Uterus (tissue), 2 donors: ENCODE results near the gene MCM5.

ENCODE experiments used
- POLR2A ChIP-seq, 2 donors: fragments of 450-650 bp; IDR thresholded peaks; one replicate each; pipeline ENCODE4 v1.6.1; 2016; ENCODE audit warnings: antibody characterized with exemption in 2 of 2, mild to moderate bottlenecking in 1 of 2, moderate library complexity in 1 of 2
- TF ChIP-seq, protein P1 (sequence below), 4 experiments: fragments of 200-600 bp in 2 of 4; fragments of 450-650 bp in 2 of 4; sonication (generic) in 2 of 4; IDR thresholded peaks; one replicate each; pipeline ENCODE4 v1.5.1; 2016 to 2019; ENCODE audit warnings: antibody characterized with exemption in 4 of 4, mild to moderate bottlenecking in 2 of 4, moderate library complexity in 1 of 4

DNA sequence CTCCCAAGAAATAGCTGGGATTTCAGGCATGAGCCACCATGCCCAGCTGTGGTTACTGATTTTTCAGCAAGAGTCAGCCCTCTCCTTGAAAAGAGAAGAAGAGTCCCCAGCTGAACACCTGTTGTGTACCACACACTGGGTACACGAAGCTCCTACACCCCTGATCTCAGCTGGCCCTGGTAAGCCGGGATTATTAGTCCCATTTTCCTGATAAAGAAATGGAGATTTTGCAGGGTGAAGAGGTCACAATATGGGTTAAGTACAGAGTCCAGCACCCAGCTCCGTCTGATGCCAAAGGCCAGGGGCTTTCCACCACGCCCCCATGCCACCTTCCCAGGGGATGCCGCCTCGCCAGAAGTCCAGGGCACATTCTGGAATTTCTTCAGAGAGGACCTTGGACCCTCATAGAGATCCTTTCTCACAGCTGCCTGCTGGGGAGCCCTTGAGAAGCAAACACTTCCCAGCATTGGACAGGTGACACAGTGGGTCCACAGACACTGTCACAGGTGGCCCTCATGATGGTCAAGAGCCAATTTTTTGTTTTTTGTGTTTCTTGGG is 38.9 kb upstream of the MCM5 start:
- TF ChIP-seq POLR2A (IDR thresholded peaks at IDR 0.05): no peak
- TF ChIP-seq, protein P1, sequence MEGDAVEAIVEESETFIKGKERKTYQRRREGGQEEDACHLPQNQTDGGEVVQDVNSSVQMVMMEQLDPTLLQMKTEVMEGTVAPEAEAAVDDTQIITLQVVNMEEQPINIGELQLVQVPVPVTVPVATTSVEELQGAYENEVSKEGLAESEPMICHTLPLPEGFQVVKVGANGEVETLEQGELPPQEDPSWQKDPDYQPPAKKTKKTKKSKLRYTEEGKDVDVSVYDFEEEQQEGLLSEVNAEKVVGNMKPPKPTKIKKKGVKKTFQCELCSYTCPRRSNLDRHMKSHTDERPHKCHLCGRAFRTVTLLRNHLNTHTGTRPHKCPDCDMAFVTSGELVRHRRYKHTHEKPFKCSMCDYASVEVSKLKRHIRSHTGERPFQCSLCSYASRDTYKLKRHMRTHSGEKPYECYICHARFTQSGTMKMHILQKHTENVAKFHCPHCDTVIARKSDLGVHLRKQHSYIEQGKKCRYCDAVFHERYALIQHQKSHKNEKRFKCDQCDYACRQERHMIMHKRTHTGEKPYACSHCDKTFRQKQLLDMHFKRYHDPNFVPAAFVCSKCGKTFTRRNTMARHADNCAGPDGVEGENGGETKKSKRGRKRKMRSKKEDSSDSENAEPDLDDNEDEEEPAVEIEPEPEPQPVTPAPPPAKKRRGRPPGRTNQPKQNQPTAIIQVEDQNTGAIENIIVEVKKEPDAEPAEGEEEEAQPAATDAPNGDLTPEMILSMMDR (IDR thresholded peaks at IDR 0.05): no peak
